Measurements from ENCODE around the gene IRF2. TPM values are rescaled to one million over a fixed set of nuclear protein-coding genes. Genes with fewer than 3 reads are reported as not detected.
"Not testable (repeated sequence)": the region's sequence is repeated elsewhere in the genome, so short reads cannot be mapped to it uniquely, and the experiment has no call there.

Gene IRF2
- total RNA-seq, 1 donor from 2014 or later, result 35.2 TPM

- no peak for DNase-seq (ENCODE audit: extremely low read depth, low read depth, low spot score)
Measured at GRCh38 chr4:184392748-184393559, 81.4 kb downstream of the IRF2 start.

DNA sequence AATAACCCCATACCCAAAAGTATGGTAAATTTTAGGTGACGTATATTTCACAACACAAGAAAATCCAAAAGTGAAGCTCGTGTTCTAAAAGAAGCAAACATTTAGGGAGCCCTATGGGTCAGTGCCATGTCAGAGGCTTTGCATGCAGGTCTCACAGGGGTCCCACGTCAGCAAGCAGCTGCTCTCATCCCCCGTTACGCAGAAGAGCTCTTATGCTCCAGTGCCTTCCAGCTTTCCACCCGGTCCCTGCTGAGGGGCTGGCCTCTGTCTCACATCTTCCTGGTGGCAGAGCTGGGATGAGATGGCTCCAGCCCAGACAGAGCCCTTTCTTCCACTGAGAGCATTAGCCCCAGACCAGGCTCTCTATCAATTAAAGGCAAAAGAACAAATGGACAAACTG, 82.0 kb downstream of the IRF2 start:
- no peak for DNase-seq (ENCODE audit: extremely low read depth, low read depth, low spot score)

GRCh38 chr4:184389978-184390900, 84.1 kb downstream of the IRF2 start:
- no peak for DNase-seq (ENCODE audit: extremely low read depth, low read depth, low spot score)

DNA sequence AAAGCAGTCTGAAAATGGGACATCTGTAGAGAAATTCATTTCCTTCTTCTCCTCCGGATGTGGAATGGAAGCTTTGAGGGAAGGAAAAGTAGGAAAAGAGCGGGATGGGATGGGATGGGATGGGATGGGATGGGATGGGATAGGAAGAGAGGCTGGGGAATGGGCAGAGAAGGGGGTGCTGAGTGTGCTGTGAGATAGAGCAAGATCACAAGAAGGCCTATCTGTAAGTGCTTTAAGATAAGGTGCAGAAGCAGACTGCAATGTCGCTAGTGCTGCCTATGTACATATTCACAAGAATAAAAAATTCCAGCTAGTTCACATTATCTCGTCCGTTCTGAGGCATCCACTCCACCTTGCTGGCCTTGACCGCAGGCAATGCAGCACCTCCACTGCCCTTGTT, 86.2 kb downstream of the IRF2 start:
- DNase-seq (ENCODE audit: extremely low read depth, low read depth, low spot score), result no peak

- no peak for DNase-seq (ENCODE audit: extremely low read depth, low read depth, low spot score)
Measured at GRCh38 chr4:184387351-184387750, 87.0 kb downstream of the IRF2 start.

DNA sequence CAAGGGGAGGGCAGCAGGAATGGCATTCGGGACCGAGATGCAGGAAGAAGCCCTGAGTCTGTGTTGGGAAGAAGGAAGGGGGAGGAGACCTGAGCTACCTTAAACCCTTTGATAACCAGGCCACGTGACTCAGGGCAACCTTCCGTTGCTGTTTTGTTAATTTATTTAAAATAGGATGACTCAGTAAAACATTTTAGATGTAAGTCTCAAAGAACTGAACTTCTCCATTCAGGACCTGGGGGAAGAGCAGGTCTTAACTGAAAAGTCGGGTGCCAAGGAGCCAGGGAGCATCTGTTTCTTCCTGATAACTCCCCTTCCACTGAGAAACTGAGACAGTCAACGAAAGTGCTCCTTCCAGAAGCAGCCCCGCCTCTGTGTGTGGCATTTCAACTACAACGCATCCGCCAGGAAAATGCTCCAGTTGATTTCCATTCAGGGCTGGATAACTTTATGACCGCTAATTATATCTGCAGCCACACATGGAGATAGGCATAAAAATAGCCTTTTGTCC, 88.0 kb downstream of the IRF2 start:
- DNase-seq (ENCODE audit: extremely low read depth, low read depth, low spot score), result no peak

DNA sequence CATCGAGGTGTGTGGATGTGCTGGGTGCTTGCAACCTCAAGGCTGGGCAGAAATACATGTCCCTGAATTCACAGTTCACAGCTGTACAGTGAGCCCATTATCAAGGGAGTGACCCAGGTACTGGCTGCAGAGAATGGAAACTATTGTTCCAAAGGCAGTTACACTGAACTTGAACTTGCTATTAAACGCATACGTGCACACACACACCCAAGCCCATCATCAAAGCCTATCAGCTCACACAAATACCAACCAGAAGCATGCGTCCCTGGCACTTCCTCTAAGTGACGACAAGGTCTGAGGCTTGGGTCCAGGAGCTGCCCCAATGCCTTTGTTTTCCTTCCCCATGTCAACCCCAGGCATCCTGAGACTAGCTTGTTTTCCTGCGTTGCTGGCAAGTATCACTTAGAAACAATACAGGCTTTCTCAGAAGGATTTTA, 88.6 kb downstream of the IRF2 start:
- DNase-seq (ENCODE audit: extremely low read depth, low read depth, low spot score), result no peak

GRCh38 chr4:184384810-184385557, 89.4 kb downstream of the IRF2 start:
- DNase-seq (ENCODE audit: extremely low read depth, low read depth, low spot score), result no peak

DNA sequence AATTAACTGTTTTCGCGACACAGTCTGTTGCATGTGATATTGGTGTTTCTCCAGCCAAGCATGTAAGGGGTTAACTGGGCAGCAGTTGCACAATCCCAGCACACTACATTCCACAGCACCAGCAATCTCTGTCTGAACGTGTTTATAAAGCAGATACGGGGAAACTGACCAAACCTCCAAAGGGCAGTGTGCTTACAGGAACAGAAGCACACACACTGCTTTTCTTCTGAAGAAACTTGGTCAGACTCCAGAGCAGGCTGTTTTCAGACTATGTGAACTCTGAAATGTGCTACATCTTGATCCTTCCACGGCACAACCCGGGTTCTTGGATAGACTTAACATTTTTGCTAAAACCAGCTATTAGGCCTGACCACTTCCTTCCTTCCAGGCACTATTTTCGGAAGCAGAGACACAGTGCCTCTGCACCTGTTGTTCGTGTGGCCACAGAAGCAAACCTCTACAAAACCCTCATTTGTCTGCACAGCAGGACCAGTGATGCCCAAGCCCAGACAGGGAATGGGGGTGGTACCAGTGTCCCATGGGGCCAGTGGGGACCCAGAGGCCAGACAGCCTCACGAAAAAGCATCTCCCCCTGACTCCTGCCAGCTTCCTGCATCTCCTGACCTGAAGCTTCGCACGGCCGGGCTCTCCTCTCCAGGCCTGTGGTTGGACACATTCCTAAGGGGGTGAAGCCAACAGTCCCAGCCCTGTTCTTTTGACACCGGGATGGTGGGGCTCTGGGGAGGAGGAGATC, 90.1 kb downstream of the IRF2 start:
- no peak for DNase-seq (ENCODE audit: extremely low read depth, low read depth, low spot score)

GRCh38 chr4:184383497-184384055, 90.8 kb downstream of the IRF2 start:
- DNase-seq (ENCODE audit: extremely low read depth, low read depth, low spot score), result no peak

- no peak for DNase-seq (ENCODE audit: extremely low read depth, low read depth, low spot score)
Measured at GRCh38 chr4:184382189-184382846, 92.0 kb downstream of the IRF2 start.

GRCh38 chr4:184380707-184381106, 93.6 kb downstream of the IRF2 start:
- DNase-seq (ENCODE audit: extremely low read depth, low read depth, low spot score), result no peak

GRCh38 chr4:184380214-184380613, 94.1 kb downstream of the IRF2 start:
- DNase-seq (ENCODE audit: extremely low read depth, low read depth, low spot score), result not testable (repeated sequence)

DNA sequence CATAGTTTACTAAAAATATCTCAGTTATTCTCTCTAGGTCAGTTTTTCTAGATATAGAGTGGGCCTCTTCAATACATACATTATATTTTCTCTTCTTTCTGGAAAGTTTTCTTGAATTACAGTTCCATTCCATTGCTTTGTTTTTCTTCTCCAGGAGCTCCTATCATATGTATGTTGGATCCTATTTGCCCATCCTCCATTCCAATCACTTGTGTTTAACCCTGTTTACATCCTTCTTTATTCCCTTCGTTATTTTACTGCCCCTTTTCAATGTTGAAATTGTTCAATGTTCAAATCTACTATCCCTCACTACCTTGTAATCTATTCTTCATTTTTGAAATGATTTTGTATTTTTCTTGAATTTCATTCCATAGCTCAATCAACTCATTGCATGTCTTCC, 97.4 kb downstream of the IRF2 start:
- DNase-seq (ENCODE audit: extremely low read depth, low read depth, low spot score), result no peak

DNA sequence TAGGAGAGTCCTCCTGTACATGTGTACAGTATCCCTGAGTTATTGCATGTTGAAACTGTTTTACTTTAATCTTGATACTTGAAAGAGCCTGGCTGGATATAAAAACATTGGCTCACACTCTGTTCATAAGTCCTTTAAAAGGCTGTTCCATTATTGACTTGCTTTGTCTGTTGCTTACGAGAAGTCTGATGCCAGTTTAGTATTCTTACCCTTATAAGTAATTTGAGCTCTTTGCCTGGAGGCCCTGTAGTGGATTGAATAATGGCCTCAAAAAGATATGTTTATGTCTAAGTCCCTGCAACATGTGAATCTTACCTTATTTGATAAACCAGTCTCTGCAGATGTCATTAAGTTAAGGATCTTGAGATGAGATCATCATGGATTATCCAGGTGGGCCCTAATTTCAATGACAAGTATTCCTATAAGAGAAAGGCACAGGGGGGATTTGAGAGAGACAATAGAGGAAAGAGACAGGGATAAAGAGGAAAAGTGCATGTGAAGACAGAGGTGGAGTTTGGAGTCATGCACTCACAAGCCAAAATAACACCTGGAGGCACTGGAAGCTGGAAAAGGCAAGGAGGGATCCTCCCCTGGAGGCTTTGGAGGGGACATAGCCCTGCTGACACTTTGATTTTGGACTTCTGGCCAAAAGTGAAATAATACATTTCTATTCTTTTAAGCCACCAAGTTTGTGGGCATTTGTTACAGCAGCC, 98.1 kb downstream of the IRF2 start:
- no peak for DNase-seq (ENCODE audit: extremely low read depth, low read depth, low spot score)

GRCh38 chr4:184375623-184376022, 98.7 kb downstream of the IRF2 start:
- DNase-seq (ENCODE audit: extremely low read depth, low read depth, low spot score), result not testable (repeated sequence)

- DNase-seq (ENCODE audit: extremely low read depth, low read depth, low spot score), result no peak
Measured at GRCh38 chr4:184375027-184375426, 99.3 kb downstream of the IRF2 start.

DNA sequence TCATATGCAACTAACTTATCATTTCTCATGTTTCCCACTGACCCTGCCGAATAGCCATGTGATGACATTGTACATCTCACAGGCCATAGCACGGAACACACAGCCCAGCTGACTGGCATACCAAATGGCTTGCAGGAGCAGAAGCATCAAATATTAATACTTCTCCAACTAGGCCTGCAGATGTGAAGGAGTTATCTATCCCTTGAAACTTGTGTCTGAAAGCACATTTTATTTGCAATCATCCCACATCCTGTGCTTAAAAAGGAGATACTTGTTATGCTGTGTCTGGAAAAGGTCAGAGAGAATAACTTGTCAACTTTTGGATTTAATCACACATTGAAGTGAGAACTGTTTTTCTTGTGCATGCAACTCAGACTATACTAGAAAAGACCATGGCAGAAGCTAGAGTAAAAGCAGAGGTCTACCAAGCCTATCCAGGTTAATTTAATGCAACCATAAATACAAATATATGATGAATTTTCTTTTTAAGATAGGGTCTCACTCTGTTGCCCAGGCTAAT, 100.4 kb downstream of the IRF2 start:
- DNase-seq (ENCODE audit: extremely low read depth, low read depth, low spot score), result no peak
